Ishikawa (cell line): ENCODE measurements around the gene CDC40.

Source experiments
- CEBPB ChIP-seq: IDR thresholded peaks from 2 replicates; pipeline ENCODE4 v1.6.1; 2012
- CREB1 ChIP-seq: IDR thresholded peaks from 2 replicates; pipeline ENCODE4 v1.6.1; 2012; ENCODE audit warnings: low read depth
- EGR1 ChIP-seq: IDR thresholded peaks from 2 replicates; pipeline ENCODE4 v1.6.1; 2012
- EP300 ChIP-seq: IDR thresholded peaks from 2 replicates; pipeline ENCODE4 v1.6.1; 2012; ENCODE audit warnings: borderline replicate concordance
- FOXM1 ChIP-seq: IDR thresholded peaks from 2 replicates; pipeline ENCODE4 v1.6.1; 2012; ENCODE audit warnings: low read depth, borderline replicate concordance
- MAX ChIP-seq: IDR thresholded peaks from 2 replicates; pipeline ENCODE4 v1.6.1; 2012
- RAD21 ChIP-seq: IDR thresholded peaks from 2 replicates; pipeline ENCODE4 v1.6.1; 2012; ENCODE audit warnings: low read depth
- REST ChIP-seq: IDR thresholded peaks from 2 replicates; pipeline ENCODE4 v1.6.1; 2012; ENCODE audit warnings: low read depth, mild to moderate bottlenecking
- TAF1 ChIP-seq: IDR thresholded peaks from 2 replicates; pipeline ENCODE4 v1.6.1; 2012; ENCODE audit warnings: low read depth, mild to moderate bottlenecking
- TCF12 ChIP-seq: IDR thresholded peaks from 2 replicates; pipeline ENCODE4 v1.6.1; 2012; ENCODE audit warnings: low read depth
- TEAD4 ChIP-seq: IDR thresholded peaks from 2 replicates; pipeline ENCODE4 v1.6.1; 2012
- YY1 ChIP-seq: IDR thresholded peaks from 2 replicates; pipeline ENCODE4 v1.6.1; 2012; ENCODE audit warnings: low read depth
- ZBTB7A ChIP-seq: IDR thresholded peaks from 2 replicates; pipeline ENCODE4 v1.6.1; 2012; ENCODE audit warnings: low read depth
- TF ChIP-seq, protein P1 (sequence below): IDR thresholded peaks from 2 replicates; pipeline ENCODE4 v1.6.1; 2012

GRCh38 chr6:110179406-110180227, 610 bp upstream of the CDC40 start, which contains the start of gene WASF1:
- TF ChIP-seq REST = no peak
- TF ChIP-seq MAX = peak; percentile 74
- peak; percentile 63; the same call in 1 of the 2 replicates for TF ChIP-seq TCF12
- no peak for TF ChIP-seq RAD21
- TF ChIP-seq FOXM1 = 0 out of 2 replicates have a peak, but pooled peaks have one; percentile 36
- TF ChIP-seq EP300 = peak; percentile 49; the same call in 1 of the 2 replicates
- TF ChIP-seq TAF1 = peak; percentile 67
- peak; percentile 55; the same call in 1 of the 2 replicates for TF ChIP-seq EGR1
- TF ChIP-seq CREB1 = peak; percentile 28
- TF ChIP-seq YY1 = 0 out of 2 replicates have a peak, but pooled peaks have one; percentile 8
- TF ChIP-seq CEBPB = peak; percentile 95
- TF ChIP-seq, protein P1, sequence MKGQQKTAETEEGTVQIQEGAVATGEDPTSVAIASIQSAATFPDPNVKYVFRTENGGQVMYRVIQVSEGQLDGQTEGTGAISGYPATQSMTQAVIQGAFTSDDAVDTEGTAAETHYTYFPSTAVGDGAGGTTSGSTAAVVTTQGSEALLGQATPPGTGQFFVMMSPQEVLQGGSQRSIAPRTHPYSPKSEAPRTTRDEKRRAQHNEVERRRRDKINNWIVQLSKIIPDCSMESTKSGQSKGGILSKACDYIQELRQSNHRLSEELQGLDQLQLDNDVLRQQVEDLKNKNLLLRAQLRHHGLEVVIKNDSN = no peak
- 0 out of 2 replicates have a peak, but pooled peaks have one; percentile 7 for TF ChIP-seq TEAD4
- TF ChIP-seq ZBTB7A = peak; percentile 90
